Breast epithelium (tissue), 4 donors: ENCODE data around the gene ZNF132. TPM values are rescaled to one million over a fixed set of nuclear protein-coding genes. Genes with fewer than 3 reads are reported as not detected.
A peak's percentile ranks its signal among the peaks of the same experiment; 100 is the strongest.

Source experiments
- DNase-seq, 2 donors: peaks; one replicate each; pipeline ENCODE4 v3.0.0-alpha.2; 2019; ENCODE audit warnings: low spot score in 2 of 2
- H3K27ac ChIP-seq, 2 donors: fragments of 200-600 bp; sonication (generic) in 1 of 2; one replicate each; pipeline ENCODE4 v1.5.1; 2016 to 2019; ENCODE audit warnings: mild to moderate bottlenecking in 1 of 2
- H3K27me3 ChIP-seq, 2 donors: fragments of 200-600 bp; sonication (generic) in 1 of 2; one replicate each; pipeline versions ENCODE4 v1.5.1 to v1.6.0; 2017 to 2019; ENCODE audit warnings: control low read depth in 1 of 2, mild to moderate bottlenecking in 1 of 2
- H3K36me3 ChIP-seq: fragments of 200-600 bp; one replicate; pipeline ENCODE4 v1.5.1; 2019
- H3K4me1 ChIP-seq, 2 donors: fragments of 200-600 bp; sonication (generic); one replicate each; pipeline ENCODE4 v1.5.1; 2016 to 2019; ENCODE audit warnings: control low read depth in 1 of 2
- H3K4me3 ChIP-seq, 3 donors: fragments of 200-600 bp; sonication (generic); 1 replicate in 2 of 3; 2 replicates in 1 of 3; pipeline ENCODE4 v1.5.1; 2016 to 2019; ENCODE audit warnings: mild to moderate bottlenecking in 3 of 3, moderate library complexity in 2 of 3
- H3K9me3 ChIP-seq, 2 donors: fragments of 200-600 bp; sonication (generic) in 1 of 2; one replicate each; pipeline ENCODE4 v1.5.1; 2016 to 2019; ENCODE audit warnings: control low read depth in 1 of 2
- POLR2A ChIP-seq: fragments of 450-650 bp; IDR thresholded peaks from one replicate; pipeline ENCODE4 v1.6.1; 2016; ENCODE audit warnings: antibody characterized with exemption, mild to moderate bottlenecking, moderate library complexity
- POLR2AphosphoS5 ChIP-seq, 3 donors: sonication (generic); formaldehyde crosslinking; IDR thresholded peaks; one replicate each; pipeline ENCODE4 v1.6.1; 2017; ENCODE audit warnings: antibody characterized with exemption in 3 of 3
- intact Hi-C: fragments of 100-400 bp; cut with DNase I; formaldehyde crosslinking; loops from one replicate; pipeline ENCODE4 v1.15.1; 2023; ENCODE audit warnings: low total_unique reads
- total RNA-seq, 3 donors: library from RNA; depleted of rRNA; stranded (reverse); fragments of >200 nt; gene quantifications; one replicate each; pipeline ENCODE4 v1.1.0, GENCODE V29; 2016
- TF ChIP-seq, protein P1 (sequence below), 3 donors: fragments of 450-650 bp; IDR thresholded peaks; one replicate each; pipeline ENCODE4 v1.5.1; 2016 to 2017; ENCODE audit warnings: antibody characterized with exemption in 3 of 3, mild to moderate bottlenecking in 3 of 3, moderate library complexity in 3 of 3

Gene ZNF132
- total RNA-seq, 3 donors from 2014 or later: 3.5 to 13.3 (median 6.2) TPM

DNA sequence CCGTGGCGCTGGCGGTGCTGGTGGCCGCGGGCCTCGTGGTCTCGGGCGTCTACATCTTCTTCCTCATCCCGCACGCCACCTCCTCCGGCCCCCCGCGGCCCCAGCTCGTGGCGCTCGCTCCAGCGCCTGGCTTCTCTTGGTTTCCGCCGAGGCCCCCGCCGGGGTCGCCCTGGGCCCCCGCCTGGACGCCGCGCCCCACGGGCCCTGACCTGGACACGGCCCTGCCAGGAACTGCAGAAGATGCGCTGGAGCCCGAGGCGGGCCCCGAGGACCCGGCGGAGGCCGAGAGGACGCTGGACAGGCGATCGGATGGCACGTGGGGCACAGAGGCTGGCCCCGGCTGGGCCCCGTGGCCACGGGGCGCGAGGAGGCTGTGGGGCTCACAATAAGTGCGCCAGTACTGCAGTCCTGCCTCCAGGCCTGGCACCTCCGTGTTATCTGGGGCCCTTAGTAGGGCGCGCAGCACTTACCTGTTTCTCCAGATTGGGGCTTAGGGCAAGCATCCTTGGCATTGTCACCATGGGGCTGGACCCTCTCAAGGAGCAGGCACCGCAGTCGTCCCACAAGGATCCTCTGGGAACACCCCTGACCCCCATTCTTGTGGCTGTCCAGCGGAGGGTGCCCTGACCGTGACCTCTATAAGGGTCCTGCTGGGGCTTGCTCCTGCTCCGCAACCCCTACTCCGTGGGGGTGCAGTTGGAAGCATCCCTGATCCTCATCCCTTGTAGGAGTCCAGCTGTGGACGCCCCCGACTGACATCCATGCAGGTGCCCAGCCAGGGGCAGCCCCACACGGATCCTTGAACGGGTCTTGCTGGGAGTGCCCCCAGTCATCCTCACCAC, 43.0 kb downstream of the ZNF132 start:
- Histone ChIP-seq H3K36me3 (no peaks in the 10 kb centered on the region), H3K27ac (no peak overlapping the region), H3K27me3 (peaks cover 0 to 14% of the 10 kb centered on the region in 2 donors), H3K4me1 (peaks cover 5 to 9% of the 10 kb centered on the region in 2 donors), H3K4me3 (peak overlapping the region in 2 of 3 donors; percentile 44 to 66), H3K9me3 (no peaks in the 10 kb centered on the region)
- intact Hi-C loops: no loop called here
- TF ChIP-seq, protein P1, sequence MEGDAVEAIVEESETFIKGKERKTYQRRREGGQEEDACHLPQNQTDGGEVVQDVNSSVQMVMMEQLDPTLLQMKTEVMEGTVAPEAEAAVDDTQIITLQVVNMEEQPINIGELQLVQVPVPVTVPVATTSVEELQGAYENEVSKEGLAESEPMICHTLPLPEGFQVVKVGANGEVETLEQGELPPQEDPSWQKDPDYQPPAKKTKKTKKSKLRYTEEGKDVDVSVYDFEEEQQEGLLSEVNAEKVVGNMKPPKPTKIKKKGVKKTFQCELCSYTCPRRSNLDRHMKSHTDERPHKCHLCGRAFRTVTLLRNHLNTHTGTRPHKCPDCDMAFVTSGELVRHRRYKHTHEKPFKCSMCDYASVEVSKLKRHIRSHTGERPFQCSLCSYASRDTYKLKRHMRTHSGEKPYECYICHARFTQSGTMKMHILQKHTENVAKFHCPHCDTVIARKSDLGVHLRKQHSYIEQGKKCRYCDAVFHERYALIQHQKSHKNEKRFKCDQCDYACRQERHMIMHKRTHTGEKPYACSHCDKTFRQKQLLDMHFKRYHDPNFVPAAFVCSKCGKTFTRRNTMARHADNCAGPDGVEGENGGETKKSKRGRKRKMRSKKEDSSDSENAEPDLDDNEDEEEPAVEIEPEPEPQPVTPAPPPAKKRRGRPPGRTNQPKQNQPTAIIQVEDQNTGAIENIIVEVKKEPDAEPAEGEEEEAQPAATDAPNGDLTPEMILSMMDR (IDR thresholded peaks at IDR 0.05): no peak
- TF ChIP-seq POLR2AphosphoS5 (IDR thresholded peaks at IDR 0.05): no peak
- no peak for DNase-seq

GRCh38 chr19:58395979-58396627, 43.9 kb downstream of the ZNF132 start:
- Histone ChIP-seq H3K9me3 (no peaks in the 10 kb centered on the region), H3K4me1 (peaks cover 5 to 7% of the 10 kb centered on the region in 2 donors), H3K27me3 (peaks cover 0 to 14% of the 10 kb centered on the region in 2 donors), H3K4me3 (peak overlapping the region in 2 of 3 donors; percentile 44 to 66), H3K27ac (peak overlapping the region in 1 of 2 donors; percentile 45), H3K36me3 (no peaks in the 10 kb centered on the region)
- TF ChIP-seq POLR2AphosphoS5 (IDR thresholded peaks at IDR 0.05) (no peak), POLR2A (no peak)
- TF ChIP-seq, protein P1 (IDR thresholded peaks at IDR 0.05): no peak
- DNase-seq: no peak
- intact Hi-C loops: no loop called here

GRCh38 chr19:58395220-58395978, 44.6 kb downstream of the ZNF132 start, which contains the start of gene RNF225:
Gene RNF225, plus strand, starts transcription at chr19:58395656. Its CDS starts 434 bp downstream, at chr19:58396090.
- H3K4me1 ChIP-seq: peaks cover 1 to 7% of the 10 kb centered on the region in 2 donors
- no peaks in the 10 kb centered on the region for H3K9me3 ChIP-seq
- peaks cover 0 to 14% of the 10 kb centered on the region in 2 donors for H3K27me3 ChIP-seq
- TF ChIP-seq POLR2AphosphoS5 (IDR thresholded peaks at IDR 0.05): peak in 1 of 3 donors; percentile 12
- TF ChIP-seq, protein P1 (IDR thresholded peaks at IDR 0.05): no peak
- peak within 1 kb of the TSS in 1 of 2 donors; percentile 45 for H3K27ac ChIP-seq
- H3K36me3 ChIP-seq: no peaks in the 10 kb centered on the region
- peak within 1 kb of the TSS in 2 of 3 donors; percentile 44 to 66 for H3K4me3 ChIP-seq
- DNase-seq: peak; percentile 60 to 73
- intact Hi-C loops: no loop called here

DNA sequence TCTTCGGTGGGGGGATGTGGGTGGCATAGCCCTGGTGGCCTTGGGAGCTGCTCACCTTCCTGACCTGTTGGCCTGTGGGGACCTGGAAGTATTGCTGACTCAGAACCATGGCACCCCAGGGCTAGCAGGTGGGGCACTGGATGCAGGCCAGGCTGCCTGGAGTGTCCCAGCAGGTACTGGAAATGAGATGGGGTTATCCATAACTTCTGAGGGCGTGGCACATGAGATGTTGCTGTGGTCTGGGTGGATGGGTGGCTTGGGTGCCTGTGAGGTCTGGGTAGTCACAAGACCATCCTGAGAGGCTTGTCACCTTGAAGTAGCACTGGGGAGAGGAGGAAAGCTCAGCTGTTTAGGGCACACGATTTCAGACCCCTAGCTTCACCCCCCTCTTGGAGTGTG, 45.1 kb downstream of the ZNF132 start:
- no peak for DNase-seq
- Histone ChIP-seq H3K27me3 (peaks cover 0 to 14% of the 10 kb centered on the region in 2 donors), H3K4me3 (no peak overlapping the region), H3K9me3 (no peaks in the 10 kb centered on the region), H3K4me1 (peaks cover 0 to 7% of the 10 kb centered on the region in 2 donors), H3K36me3 (no peaks in the 10 kb centered on the region), H3K27ac (no peak overlapping the region)
- intact Hi-C loops: no loop called here
- TF ChIP-seq, protein P1 (IDR thresholded peaks at IDR 0.05): no peak
- TF ChIP-seq POLR2AphosphoS5 (IDR thresholded peaks at IDR 0.05) (no peak), POLR2A (no peak)
